ENCODE data around the gene IFITM2. TPM values are rescaled to one million over a fixed set of nuclear protein-coding genes. Genes with fewer than 3 reads are reported as not detected.
"Not testable (repeated sequence)": the region's sequence is repeated elsewhere in the genome, so short reads cannot be mapped to it uniquely, and the experiment has no call there.

The IFITM2 gene
- total RNA-seq, 2 donors from 2014 or later: 262 to 367 TPM

DNA sequence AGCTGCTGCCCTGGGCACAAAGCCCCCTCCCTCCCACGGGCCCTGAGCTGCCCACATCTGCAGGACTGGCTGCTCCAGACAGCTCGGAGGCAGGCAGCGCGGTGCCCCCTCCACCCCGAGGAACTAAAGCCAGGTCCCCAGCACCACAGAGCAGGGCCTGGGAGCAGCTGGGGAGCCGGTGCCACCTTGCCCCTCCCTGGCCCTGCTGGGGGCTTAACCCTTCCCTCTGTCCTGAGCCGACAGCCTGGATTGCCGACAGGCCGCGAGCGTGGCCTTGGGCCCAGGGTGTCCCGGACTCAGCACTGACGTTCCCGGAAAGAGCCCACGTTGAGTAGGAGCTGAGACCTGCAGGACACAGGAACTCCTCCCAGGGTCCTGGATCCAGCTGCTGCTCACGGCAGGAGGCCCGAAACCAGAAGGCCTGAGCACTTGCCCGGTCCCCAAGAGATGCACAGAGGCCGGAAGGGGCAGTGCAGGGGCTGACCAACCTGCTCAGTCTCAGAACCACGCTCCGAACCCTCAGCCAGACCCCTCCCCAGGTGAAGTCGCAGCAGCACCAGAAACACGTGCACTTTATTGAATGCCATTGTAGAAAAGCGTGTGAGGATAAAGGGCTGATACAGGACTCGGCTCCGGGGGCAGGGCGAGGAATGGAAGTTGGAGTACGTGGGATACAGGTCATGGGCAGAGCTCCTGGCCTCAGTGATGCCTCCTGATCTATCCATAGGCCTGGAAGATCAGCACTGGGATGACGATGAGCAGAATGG lies 11.7 kb downstream of the IFITM2 start:
- H3K9me3 ChIP-seq (ENCODE audit: control insufficient read depth, low read length); H3K27me3 ChIP-seq (ENCODE audit: control insufficient read depth, insufficient read depth, low read length, poor library complexity, severe bottlenecking); H3K4me1 ChIP-seq (ENCODE audit: control insufficient read depth, insufficient read depth, low read length); H3K9me3 Mint-ChIP-seq; H3K27me3 Mint-ChIP-seq (ENCODE audit: insufficient read depth); H3K27ac ChIP-seq (ENCODE audit: low read depth, low read length): not testable (repeated sequence)
- Mint-ChIP-seq H3K4me1 (peaks cover 19% of the 10 kb centered on the region), H3K4me3 (peak overlapping the region; percentile 89), H3K36me3 (ENCODE audit: low read depth) (peaks cover 13% of the 10 kb centered on the region), H3K27ac (peak overlapping the region; percentile 96)
- H3K4me3 ChIP-seq (ENCODE audit: low read length): peak overlapping the region; percentile 87
- H3K9ac ChIP-seq (ENCODE audit: extremely low read depth, low read length, poor library complexity, severe bottlenecking): peak overlapping the region; percentile 28
- H3K36me3 ChIP-seq (ENCODE audit: control insufficient read depth, insufficient read depth, low read length): peaks cover 11% of the 10 kb centered on the region
- peak; percentile 80 for DNase-seq
- WGBS, 2 experiments (ENCODE audit: insufficient coverage in 1 of 2, insufficient read length in 1 of 2): 46 to 80% methylated on average over 12 to 18 of the region's 29 CpGs
- TF ChIP-seq, protein P1, sequence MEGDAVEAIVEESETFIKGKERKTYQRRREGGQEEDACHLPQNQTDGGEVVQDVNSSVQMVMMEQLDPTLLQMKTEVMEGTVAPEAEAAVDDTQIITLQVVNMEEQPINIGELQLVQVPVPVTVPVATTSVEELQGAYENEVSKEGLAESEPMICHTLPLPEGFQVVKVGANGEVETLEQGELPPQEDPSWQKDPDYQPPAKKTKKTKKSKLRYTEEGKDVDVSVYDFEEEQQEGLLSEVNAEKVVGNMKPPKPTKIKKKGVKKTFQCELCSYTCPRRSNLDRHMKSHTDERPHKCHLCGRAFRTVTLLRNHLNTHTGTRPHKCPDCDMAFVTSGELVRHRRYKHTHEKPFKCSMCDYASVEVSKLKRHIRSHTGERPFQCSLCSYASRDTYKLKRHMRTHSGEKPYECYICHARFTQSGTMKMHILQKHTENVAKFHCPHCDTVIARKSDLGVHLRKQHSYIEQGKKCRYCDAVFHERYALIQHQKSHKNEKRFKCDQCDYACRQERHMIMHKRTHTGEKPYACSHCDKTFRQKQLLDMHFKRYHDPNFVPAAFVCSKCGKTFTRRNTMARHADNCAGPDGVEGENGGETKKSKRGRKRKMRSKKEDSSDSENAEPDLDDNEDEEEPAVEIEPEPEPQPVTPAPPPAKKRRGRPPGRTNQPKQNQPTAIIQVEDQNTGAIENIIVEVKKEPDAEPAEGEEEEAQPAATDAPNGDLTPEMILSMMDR (conservative IDR thresholded peaks at IDR 0.05): peak; percentile 16

DNA sequence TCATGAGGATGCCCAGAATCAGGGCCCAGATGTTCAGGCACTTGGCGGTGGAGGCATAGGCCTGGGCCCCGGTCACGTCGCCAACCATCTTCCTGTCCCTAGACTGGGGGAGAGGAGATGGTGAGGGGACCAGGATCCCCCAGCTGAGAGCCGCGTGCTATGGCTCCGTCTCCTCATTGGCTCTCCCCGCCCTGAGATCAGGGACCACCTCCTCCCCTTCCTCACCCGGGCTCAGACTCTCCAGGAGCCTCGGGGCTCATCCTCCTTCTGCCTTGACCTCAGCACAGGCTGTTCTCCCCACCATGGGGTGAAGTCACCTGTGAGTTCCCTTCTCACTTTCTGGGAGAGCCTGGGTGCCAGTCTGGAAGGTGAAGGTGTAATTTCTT lies 12.3 kb downstream of the IFITM2 start:
- not testable (repeated sequence) for H3K9me3 Mint-ChIP-seq; H3K9me3 ChIP-seq (ENCODE audit: control insufficient read depth, low read length); H3K27me3 Mint-ChIP-seq (ENCODE audit: insufficient read depth); H3K4me1 ChIP-seq (ENCODE audit: control insufficient read depth, insufficient read depth, low read length); H3K27me3 ChIP-seq (ENCODE audit: control insufficient read depth, insufficient read depth, low read length, poor library complexity, severe bottlenecking); H3K27ac ChIP-seq (ENCODE audit: low read depth, low read length)
- Histone ChIP-seq H3K9ac (ENCODE audit: extremely low read depth, low read length, poor library complexity, severe bottlenecking) (peak overlapping the region; percentile 68), H3K36me3 (ENCODE audit: control insufficient read depth, insufficient read depth, low read length) (peaks cover 11% of the 10 kb centered on the region), H3K4me3 (ENCODE audit: low read length) (peak overlapping the region; percentile 87)
- H3K4me1 Mint-ChIP-seq: peaks cover 24% of the 10 kb centered on the region
- H3K36me3 Mint-ChIP-seq (ENCODE audit: low read depth): peaks cover 12% of the 10 kb centered on the region
- WGBS, 2 experiments (ENCODE audit: insufficient coverage in 1 of 2, insufficient read length in 1 of 2): no CpG with 5 or more reads among the region's 10 CpGs
- peak overlapping the region; percentile 96 for H3K27ac Mint-ChIP-seq
- peak; percentile 65 for DNase-seq
- H3K4me3 Mint-ChIP-seq: peak overlapping the region; percentile 89

DNA sequence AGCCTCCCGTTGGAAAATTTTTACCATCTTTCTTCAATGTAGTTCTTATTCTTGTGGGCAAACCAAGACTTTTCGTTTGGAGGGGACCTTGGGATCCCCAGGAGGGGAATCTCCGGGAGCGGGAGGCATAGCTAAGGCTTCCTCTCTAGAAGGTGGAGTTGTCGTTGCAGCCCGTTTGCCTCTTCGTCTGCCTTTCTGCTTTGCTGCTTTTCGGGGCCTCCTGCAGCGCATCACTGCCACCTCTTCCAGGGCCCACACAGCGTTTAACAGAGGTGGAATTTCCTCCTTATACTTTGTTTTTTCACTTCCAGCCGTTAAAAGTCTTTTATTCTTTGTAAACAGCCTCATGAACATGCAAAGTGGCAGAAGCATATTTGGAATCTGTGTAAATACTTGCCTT lies 16.5 kb downstream of the IFITM2 start:
- TF ChIP-seq, protein P1 (conservative IDR thresholded peaks at IDR 0.05): no peak
- Histone ChIP-seq H3K9ac (ENCODE audit: extremely low read depth, low read length, poor library complexity, severe bottlenecking) (no peak overlapping the region), H3K27ac (ENCODE audit: low read depth, low read length) (no peak overlapping the region), H3K4me1 (ENCODE audit: control insufficient read depth, insufficient read depth, low read length) (no peaks in the 10 kb centered on the region), H3K27me3 (ENCODE audit: control insufficient read depth, insufficient read depth, low read length, poor library complexity, severe bottlenecking) (no peaks in the 10 kb centered on the region), H3K36me3 (ENCODE audit: control insufficient read depth, insufficient read depth, low read length) (no peaks in the 10 kb centered on the region), H3K9me3 (ENCODE audit: control insufficient read depth, low read length) (no peaks in the 10 kb centered on the region), H3K4me3 (ENCODE audit: low read length) (no peak overlapping the region)
- Mint-ChIP-seq H3K4me3 (no peak overlapping the region), H3K27me3 (ENCODE audit: insufficient read depth) (no peaks in the 10 kb centered on the region), H3K4me1 (peaks cover 28% of the 10 kb centered on the region), H3K9me3 (peaks cover 3% of the 10 kb centered on the region), H3K27ac (no peak overlapping the region), H3K36me3 (ENCODE audit: low read depth) (peaks cover under 1% of the 10 kb centered on the region)
- DNase-seq: peak; percentile 61
- 73 to 81% methylated on average over 9 to 11 of the region's 11 CpGs for WGBS, 2 experiments (ENCODE audit: insufficient coverage in 1 of 2, insufficient read length in 1 of 2)

DNA sequence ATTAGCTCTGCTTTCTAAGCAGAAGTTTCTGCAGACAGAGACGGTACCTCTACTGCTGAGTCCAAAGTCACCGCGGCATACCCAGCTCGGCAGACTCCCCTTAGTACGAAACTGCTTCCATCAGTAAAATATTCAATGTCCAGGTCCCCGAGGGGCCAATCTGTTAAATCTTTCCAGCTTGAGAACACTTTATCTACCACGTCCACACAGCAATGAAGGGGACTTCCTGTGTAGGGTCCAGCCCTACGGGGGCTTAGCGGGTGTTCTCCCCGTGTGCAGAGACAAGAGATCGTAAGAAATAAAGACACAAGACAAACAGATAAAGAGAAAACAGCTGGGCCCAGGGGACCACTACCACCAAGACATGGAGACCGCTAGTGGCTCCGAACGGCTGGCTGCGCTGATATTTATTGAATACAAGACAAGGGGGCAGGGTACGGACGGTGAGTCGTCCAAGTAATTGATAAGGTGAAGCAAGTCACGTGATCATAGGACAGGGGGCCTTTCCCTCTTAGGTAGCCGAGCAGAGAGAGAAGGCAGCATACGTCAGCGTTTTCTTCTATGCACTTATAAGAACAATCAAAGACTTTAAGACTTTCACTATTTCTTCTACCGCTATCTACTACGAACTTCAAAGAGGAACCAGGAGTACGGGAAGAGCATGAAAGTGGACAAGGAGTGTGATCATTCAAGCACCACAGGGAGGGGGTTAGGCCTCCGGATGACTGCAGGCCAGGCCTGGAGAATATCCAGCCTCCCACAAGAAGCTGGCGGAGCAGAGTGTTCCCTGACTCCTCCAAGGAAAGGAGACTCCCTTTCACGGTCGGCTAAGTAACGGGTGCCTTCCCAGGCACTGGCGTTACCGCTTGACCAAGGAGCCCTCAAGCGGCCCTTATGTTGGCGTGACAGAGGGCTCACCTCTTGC lies 17.2 kb downstream of the IFITM2 start:
- not testable (repeated sequence) for DNase-seq; H3K9me3 ChIP-seq (ENCODE audit: control insufficient read depth, low read length); H3K36me3 Mint-ChIP-seq (ENCODE audit: low read depth); H3K4me1 ChIP-seq (ENCODE audit: control insufficient read depth, insufficient read depth, low read length); H3K9ac ChIP-seq (ENCODE audit: extremely low read depth, low read length, poor library complexity, severe bottlenecking); H3K27ac ChIP-seq (ENCODE audit: low read depth, low read length); H3K36me3 ChIP-seq (ENCODE audit: control insufficient read depth, insufficient read depth, low read length); H3K27me3 ChIP-seq (ENCODE audit: control insufficient read depth, insufficient read depth, low read length, poor library complexity, severe bottlenecking); H3K4me3 Mint-ChIP-seq; H3K4me3 ChIP-seq (ENCODE audit: low read length); H3K27ac Mint-ChIP-seq; H3K27me3 Mint-ChIP-seq (ENCODE audit: insufficient read depth)
- 83 to 85% methylated on average over 15 to 22 of the region's 34 CpGs for WGBS, 2 experiments (ENCODE audit: insufficient coverage in 1 of 2, insufficient read length in 1 of 2)
- Mint-ChIP-seq H3K4me1 (peaks cover 24% of the 10 kb centered on the region), H3K9me3 (peaks cover 10% of the 10 kb centered on the region)
